Common myeloid progenitor, CD34-positive (primary cell): ENCODE data around the gene MVD.
"Not testable (repeated sequence)": the region's sequence is repeated elsewhere in the genome, so short reads cannot be mapped to it uniquely, and the experiment has no call there.

Source experiments
- CTCF ChIA-PET: fragments of 350-600 bp; sonication (Branson Sonifier 250); formaldehyde crosslinking; loops from one replicate; lab custom pipeline; 2021; ENCODE audit warnings: antibody characterized with exemption; lab: Charles Lee
- POLR2A ChIA-PET: fragments of 350-600 bp; sonication (Branson Sonifier 250); formaldehyde crosslinking; loops from one replicate; lab custom pipeline; 2021; ENCODE audit warnings: antibody characterized with exemption; lab: Charles Lee
- DNase-seq, 3 donors: peaks; one replicate each; pipeline versions ENCODE4 v3.0.0 to v3.0.0-alpha.2; 2013
- H3K27ac ChIP-seq, 2 experiments: 1 replicate in 1 of 2; 2 replicates in 1 of 2; pipeline ENCODE4 v1.7.0; 2013; ENCODE audit warnings: inconsistent platforms in 2 of 2, low read length in 2 of 2, mild to moderate bottlenecking in 2 of 2, low read depth in 1 of 2, moderate library complexity in 1 of 2; ENCODE audit not compliant: severe bottlenecking in 2 of 2, insufficient read depth in 1 of 2, poor library complexity in 1 of 2
- H3K27me3 ChIP-seq, 5 experiments: replicated peaks in 2 of 5; 1 replicate in 3 of 5; 2 replicates in 2 of 5; pipeline versions ENCODE4 v1.6.1 to v1.7.0; 2013; ENCODE audit warnings: low read length in 4 of 5, mild to moderate bottlenecking in 2 of 5, moderate library complexity in 2 of 5, inconsistent platforms in 1 of 5; ENCODE audit not compliant: insufficient read depth in 5 of 5, control insufficient read depth in 4 of 5
- H3K36me3 ChIP-seq, 4 experiments: 1 replicate in 2 of 4; 2 replicates in 2 of 4; pipeline versions ENCODE4 v1.6.1 to v1.7.0; 2013; ENCODE audit warnings: low read length in 3 of 4, control low read depth in 1 of 4, mild to moderate bottlenecking in 1 of 4; ENCODE audit not compliant: control insufficient read depth in 4 of 4, insufficient read depth in 4 of 4
- H3K4me1 ChIP-seq, 4 experiments: 1 replicate in 3 of 4; 2 replicates in 1 of 4; pipeline versions ENCODE4 v1.6.1 to v1.7.1; 2013; ENCODE audit warnings: low read length in 3 of 4, mild to moderate bottlenecking in 3 of 4, control low read depth in 1 of 4, inconsistent platforms in 1 of 4, moderate library complexity in 1 of 4; ENCODE audit not compliant: control insufficient read depth in 4 of 4, insufficient read depth in 4 of 4; ENCODE audit errors: control extremely low read depth in 1 of 4
- H3K4me3 ChIP-seq, 7 experiments: 1 replicate in 4 of 7; 2 replicates in 3 of 7; pipeline versions ENCODE4 v1.5.1 to v1.7.0; 2013; ENCODE audit warnings: mild to moderate bottlenecking in 7 of 7, low read length in 6 of 7, moderate library complexity in 6 of 7, inconsistent platforms in 2 of 7, low read depth in 2 of 7, control low read depth in 1 of 7; ENCODE audit not compliant: insufficient read depth in 4 of 7, control insufficient read depth in 1 of 7; ENCODE audit errors: extremely low read depth in 1 of 7
- H3K9me3 ChIP-seq, 5 experiments: 1 replicate in 4 of 5; 2 replicates in 1 of 5; pipeline versions ENCODE4 v1.6.1 to v1.7.1; 2013; ENCODE audit warnings: low read length in 4 of 5, mild to moderate bottlenecking in 2 of 5, inconsistent platforms in 1 of 5, low read depth in 1 of 5, moderate library complexity in 1 of 5; ENCODE audit not compliant: control insufficient read depth in 4 of 5, insufficient read depth in 2 of 5; ENCODE audit errors: control extremely low read depth in 1 of 5
- WGBS: methylation state at CpG from one replicate; pipeline ENCODE4 v1.1.5; 2013; ENCODE audit not compliant: insufficient coverage; 5-methylcytosine and 5-hydroxymethylcytosine counted together

The MVD gene

DNA sequence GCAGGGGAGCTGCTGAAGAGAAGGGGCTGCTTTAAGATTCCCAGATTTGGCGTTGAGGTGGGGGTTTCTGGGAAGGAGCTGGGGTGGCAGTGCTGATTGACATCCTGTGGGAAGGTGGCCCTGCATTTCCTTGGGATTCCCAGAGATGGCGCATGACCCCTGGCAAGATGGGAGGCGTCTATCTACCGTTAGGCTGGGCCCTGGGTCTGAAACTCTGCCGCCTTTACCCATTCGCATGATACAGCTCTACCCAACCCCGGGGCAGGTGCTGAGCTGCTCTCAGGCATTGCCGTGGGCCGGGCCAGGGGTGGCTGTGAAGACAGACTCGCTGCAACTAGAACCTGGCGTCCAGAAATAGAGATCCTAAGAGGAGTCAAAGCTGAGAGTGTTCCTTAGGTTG lies 9.9 kb upstream of the MVD start:
- ChIA-PET POLR2A (interaction anchor here (0.5 kb wide), 1 partner anchor 226 kb away, joined by 3 read pairs; no protein-coding TSS in a partner anchor), CTCF (interaction anchor here (0.9 to 1.8 kb wide), 5 partner anchors 8 to 20 kb away, joined by 3 to 13 read pairs (median 4); partner anchors contain the start of gene MVD)
- no peaks in the 10 kb centered on the region for H3K9me3 ChIP-seq
- 86% methylated on average over 10 of the region's 11 CpGs for WGBS
- H3K36me3 ChIP-seq = peaks cover 0 to 37% (median 13%) of the 10 kb centered on the region in 4 experiments
- no peak overlapping the region for H3K4me3 ChIP-seq
- no peaks in the 10 kb centered on the region for H3K27me3 ChIP-seq
- no peak for DNase-seq
- H3K4me1 ChIP-seq = no peaks in the 10 kb centered on the region
- H3K27ac ChIP-seq = no peak overlapping the region

GRCh38 chr16:88671806-88672205 lies 8.9 kb upstream of the MVD start:
- WGBS = 95% methylated on average over 22 of the region's 23 CpGs
- peaks cover 0 to 32% (median 8%) of the 10 kb centered on the region in 4 experiments for H3K36me3 ChIP-seq
- CTCF ChIA-PET = interaction anchor here (1.3 to 1.8 kb wide), 3 partner anchors 9 to 19 kb away, joined by 3 to 13 read pairs (median 3); no protein-coding TSS in a partner anchor
- H3K27me3 ChIP-seq = no peaks in the 10 kb centered on the region
- no peak overlapping the region for H3K27ac ChIP-seq
- DNase-seq = no peak
- H3K4me1 ChIP-seq = no peaks in the 10 kb centered on the region
- POLR2A ChIA-PET = no interaction called here
- H3K4me3 ChIP-seq = no peak overlapping the region
- no peaks in the 10 kb centered on the region for H3K9me3 ChIP-seq

DNA sequence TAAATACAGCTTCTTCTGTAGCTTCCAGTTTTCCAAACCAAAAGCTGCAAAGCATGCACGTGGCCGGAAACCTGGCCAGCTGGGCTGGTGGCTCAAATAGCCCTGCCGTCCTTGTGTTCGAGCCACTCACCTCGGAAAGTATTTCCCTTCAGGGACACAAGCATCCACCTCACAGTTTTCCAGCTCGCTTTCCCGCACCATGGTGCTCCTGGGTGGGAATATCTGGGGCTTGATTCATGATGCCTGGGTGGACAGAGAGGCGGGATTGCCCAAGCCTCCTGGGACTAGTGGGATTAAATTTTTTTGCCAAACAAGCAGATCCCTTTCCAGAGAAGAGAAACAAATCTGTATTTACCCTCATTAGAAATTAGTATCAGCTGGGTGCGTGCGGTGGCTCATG lies 7.1 kb upstream of the MVD start:
- WGBS = 90% methylated on average over 5 of the region's 10 CpGs
- H3K36me3 ChIP-seq = peaks cover 0 to 26% (median 2%) of the 10 kb centered on the region in 4 experiments
- H3K27me3 ChIP-seq = no peaks in the 10 kb centered on the region
- H3K27ac ChIP-seq = no peak overlapping the region
- CTCF ChIA-PET = interaction anchor here (0.7 kb wide), 1 partner anchor 11 kb away, joined by 3 read pairs; no protein-coding TSS in a partner anchor
- H3K9me3 ChIP-seq = no peaks in the 10 kb centered on the region
- POLR2A ChIA-PET = no interaction called here
- H3K4me1 ChIP-seq = peaks cover 0 to 3% (median 0%) of the 10 kb centered on the region in 4 experiments
- no peak for DNase-seq
- no peak overlapping the region for H3K4me3 ChIP-seq

DNA sequence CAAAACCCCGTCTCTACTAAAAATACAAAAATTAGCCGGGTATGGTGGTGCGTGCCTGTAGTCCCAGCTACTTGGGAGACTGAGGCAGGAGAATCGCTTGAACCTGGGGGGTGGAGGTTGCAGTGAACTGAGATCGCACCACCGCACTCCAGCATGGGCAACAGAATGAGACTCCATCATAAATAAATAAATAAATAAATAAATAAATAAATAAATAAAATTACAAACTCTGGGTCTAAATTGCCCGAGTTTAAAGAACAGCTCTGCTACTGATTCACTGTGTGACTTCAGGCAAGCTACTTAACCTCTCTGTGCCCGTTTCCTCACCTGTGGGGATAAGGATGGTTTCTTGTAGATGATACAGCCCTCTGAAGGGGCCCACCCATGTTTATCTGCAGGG lies 6.6 kb upstream of the MVD start:
- DNase-seq, H3K27me3 ChIP-seq, H3K4me3 ChIP-seq, H3K27ac ChIP-seq, POLR2A ChIA-PET, H3K4me1 ChIP-seq, H3K9me3 ChIP-seq: not testable (repeated sequence)
- H3K36me3 ChIP-seq = peaks cover 0 to 26% (median 2%) of the 10 kb centered on the region in 4 experiments
- 88% methylated on average over 1 of the region's 8 CpGs for WGBS
- CTCF ChIA-PET = interaction anchor here (0.6 kb wide), 1 partner anchor 69 kb away, joined by 3 read pairs; no protein-coding TSS in a partner anchor

- 93% methylated on average over 5 of the region's 5 CpGs for WGBS
- no peak for DNase-seq
- Histone ChIP-seq H3K27ac (no peak overlapping the region), H3K4me3 (no peak overlapping the region), H3K9me3 (no peaks in the 10 kb centered on the region), H3K36me3 (peaks cover 0 to 19% (median 0%) of the 10 kb centered on the region in 4 experiments), H3K27me3 (no peaks in the 10 kb centered on the region), H3K4me1 (peaks cover 0 to 15% (median 9%) of the 10 kb centered on the region in 4 experiments)
- ChIA-PET POLR2A (no interaction called here), CTCF (no interaction called here)
Observed at GRCh38 chr16:88667461-88667860, 4.6 kb upstream of the MVD start.

DNA sequence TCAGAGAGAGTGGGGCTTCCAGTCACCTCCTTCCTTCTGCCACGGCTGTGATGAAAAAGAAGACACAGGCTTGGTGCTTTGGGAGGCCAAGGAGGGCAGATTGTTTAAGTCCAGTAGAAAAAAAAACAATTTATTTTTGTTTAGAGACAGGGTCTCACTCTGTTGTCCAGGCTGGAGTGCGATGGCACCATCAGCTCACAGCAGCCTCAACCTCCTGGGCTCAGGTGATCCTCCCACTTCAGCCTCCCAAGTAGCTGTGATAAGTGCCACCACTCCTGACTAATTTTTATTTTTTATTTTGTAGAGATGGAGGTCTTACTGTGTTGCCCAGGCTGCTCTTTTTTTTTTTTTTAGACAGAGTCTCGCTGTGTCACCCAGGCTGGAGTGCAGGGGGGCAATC lies 2.7 kb upstream of the MVD start:
- DNase-seq = no peak
- peaks cover 0 to 17% (median 0%) of the 10 kb centered on the region in 4 experiments for H3K36me3 ChIP-seq
- H3K4me3 ChIP-seq = no peak overlapping the region
- no peak overlapping the region for H3K27ac ChIP-seq
- WGBS = 91% methylated on average over 1 of the region's 3 CpGs
- no peaks in the 10 kb centered on the region for H3K27me3 ChIP-seq
- peaks cover 0 to 23% (median 15%) of the 10 kb centered on the region in 4 experiments for H3K4me1 ChIP-seq
- POLR2A ChIA-PET = no interaction called here
- no peaks in the 10 kb centered on the region for H3K9me3 ChIP-seq
- CTCF ChIA-PET = interaction anchor here (2.1 to 3.3 kb wide), 2 partner anchors 8 to 15 kb away, joined by 7 to 14 read pairs; no protein-coding TSS in a partner anchor

DNA sequence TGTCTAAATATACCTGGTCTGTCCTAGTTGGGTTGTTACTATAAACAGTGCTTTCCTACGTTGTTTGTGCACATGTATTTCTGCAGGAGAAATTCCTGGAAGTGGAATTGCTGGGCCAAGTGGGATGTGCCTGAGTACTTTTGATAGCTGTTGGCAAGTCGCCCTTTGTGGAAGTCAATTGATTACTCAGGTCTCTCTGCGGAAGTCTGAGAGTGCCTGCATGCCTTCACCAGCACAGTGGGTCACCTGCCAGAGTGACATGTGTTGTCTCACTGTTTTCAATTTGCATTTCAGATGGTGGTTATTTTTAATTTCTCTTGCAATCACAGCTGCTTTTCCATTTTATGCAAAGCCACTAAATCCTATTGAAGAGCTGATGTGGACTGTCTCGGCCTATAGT lies 2.3 kb upstream of the MVD start:
- POLR2A ChIA-PET = no interaction called here
- no peaks in the 10 kb centered on the region for H3K27me3 ChIP-seq
- H3K4me1 ChIP-seq = peaks cover 0 to 23% (median 15%) of the 10 kb centered on the region in 4 experiments
- peaks cover 0 to 17% (median 0%) of the 10 kb centered on the region in 4 experiments for H3K36me3 ChIP-seq
- no peaks in the 10 kb centered on the region for H3K9me3 ChIP-seq
- CTCF ChIA-PET = interaction anchor here (1.1 to 3.3 kb wide), 3 partner anchors 8 to 20 kb away, joined by 3 to 14 read pairs (median 7); no protein-coding TSS in a partner anchor
- no peak overlapping the region for H3K4me3 ChIP-seq
- WGBS = 94% methylated on average over 4 of the region's 4 CpGs
- DNase-seq = no peak
- no peak overlapping the region for H3K27ac ChIP-seq
